ENCODE results near the gene GLRX3. TPM values are rescaled to one million over a fixed set of nuclear protein-coding genes. Genes with fewer than 3 reads are reported as not detected.
"Not testable (repeated sequence)": the region's sequence is repeated elsewhere in the genome, so short reads cannot be mapped to it uniquely, and the experiment has no call there.

Gene GLRX3
- polyA plus RNA-seq, 2 donors, result 41.8 to 80.3 TPM

DNA sequence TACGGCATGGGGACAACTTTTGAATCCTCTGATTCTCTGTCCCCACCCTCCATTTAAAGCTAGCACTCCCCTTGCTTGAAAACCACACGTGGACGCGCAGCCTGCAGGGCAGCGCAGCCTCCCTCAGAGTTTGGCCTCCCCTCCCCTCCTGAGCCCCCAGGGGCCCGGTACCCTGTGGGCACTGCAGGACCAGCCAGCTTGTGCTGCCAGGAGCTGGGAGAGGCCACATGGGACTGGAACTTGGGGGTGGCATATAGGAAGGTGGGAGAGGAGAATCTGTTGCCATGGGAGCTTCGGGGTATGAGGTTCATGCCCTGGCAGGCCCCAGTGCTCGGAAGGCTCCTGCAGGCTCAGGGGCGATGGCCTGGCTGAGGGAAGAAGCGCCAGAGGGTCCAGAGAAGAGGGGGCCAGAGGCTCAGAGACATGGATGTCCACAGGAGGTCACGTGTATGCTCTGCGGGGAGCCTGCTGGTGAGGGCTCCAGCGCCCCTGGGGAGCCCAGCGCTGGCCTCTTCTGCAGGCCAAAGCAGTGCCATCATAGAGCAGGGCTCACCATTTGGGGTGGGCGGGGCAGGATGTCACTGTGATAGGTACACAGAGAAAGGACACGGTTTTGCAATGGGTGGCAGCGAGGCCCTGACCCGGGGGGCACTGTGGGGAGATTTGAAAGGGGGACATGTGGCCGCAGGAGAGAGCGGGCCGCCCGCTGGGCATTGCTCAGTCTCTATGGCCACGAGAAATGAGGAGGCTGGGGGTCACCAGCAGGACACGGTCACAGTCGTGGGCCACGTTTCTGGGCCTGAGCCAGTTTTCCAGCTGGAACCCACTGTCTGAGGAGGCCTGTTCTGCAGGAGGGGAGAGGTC, 64.2 kb downstream of the GLRX3 start:
- WGBS, 2 donors, result 71 to 78% methylated on average over 26 of the region's 26 CpGs
- Histone ChIP-seq H3K27ac (ENCODE audit: low read depth in 2 of 2, low read length in 1 of 2) (no peak overlapping the region), H3K36me3 (ENCODE audit: control insufficient read depth in 2 of 2, insufficient read depth in 2 of 2, low read length in 1 of 2) (peaks cover 0 to 7% of the 10 kb centered on the region in 2 donors), H3K4me3 (ENCODE audit: low read depth in 1 of 2, low read length in 2 of 2) (no peak overlapping the region), H3K4me1 (ENCODE audit: control insufficient read depth in 2 of 2, insufficient read depth in 2 of 2, low read length in 1 of 2) (peaks cover 0 to 5% of the 10 kb centered on the region in 2 donors), H3K27me3 (ENCODE audit: control insufficient read depth in 1 of 2, insufficient read depth in 2 of 2, low read length in 2 of 2) (no peaks in the 10 kb centered on the region), H3K9me3 (ENCODE audit: control insufficient read depth in 2 of 2, insufficient read depth in 1 of 2, low read depth in 1 of 2, low read length in 1 of 2) (no peaks in the 10 kb centered on the region)

- 88 to 91% methylated on average over 8 of the region's 8 CpGs for WGBS, 2 donors
- H3K36me3 ChIP-seq (ENCODE audit: control insufficient read depth in 2 of 2, insufficient read depth in 2 of 2, low read length in 1 of 2), result peaks cover 0 to 7% of the 10 kb centered on the region in 2 donors
- no peak overlapping the region for H3K4me3 ChIP-seq (ENCODE audit: low read depth in 1 of 2, low read length in 2 of 2)
- peaks cover 0 to 5% of the 10 kb centered on the region in 2 donors for H3K4me1 ChIP-seq (ENCODE audit: control insufficient read depth in 2 of 2, insufficient read depth in 2 of 2, low read length in 1 of 2)
- no peaks in the 10 kb centered on the region for H3K27me3 ChIP-seq (ENCODE audit: control insufficient read depth in 1 of 2, insufficient read depth in 2 of 2, low read length in 2 of 2)
- H3K27ac ChIP-seq (ENCODE audit: low read depth in 2 of 2, low read length in 1 of 2), result no peak overlapping the region
- no peaks in the 10 kb centered on the region for H3K9me3 ChIP-seq (ENCODE audit: control insufficient read depth in 2 of 2, insufficient read depth in 1 of 2, low read depth in 1 of 2, low read length in 1 of 2)
These were observed 64.8 kb downstream of the GLRX3 start for GRCh38 chr10:130201043-130201380.

GRCh38 chr10:130202150-130202549, 66.0 kb downstream of the GLRX3 start:
- H3K4me3 ChIP-seq (ENCODE audit: low read depth in 1 of 2, low read length in 2 of 2); H3K27me3 ChIP-seq (ENCODE audit: control insufficient read depth in 1 of 2, insufficient read depth in 2 of 2, low read length in 2 of 2); H3K9me3 ChIP-seq (ENCODE audit: control insufficient read depth in 2 of 2, insufficient read depth in 1 of 2, low read depth in 1 of 2, low read length in 1 of 2); H3K36me3 ChIP-seq (ENCODE audit: control insufficient read depth in 2 of 2, insufficient read depth in 2 of 2, low read length in 1 of 2); H3K27ac ChIP-seq (ENCODE audit: low read depth in 2 of 2, low read length in 1 of 2); H3K4me1 ChIP-seq (ENCODE audit: control insufficient read depth in 2 of 2, insufficient read depth in 2 of 2, low read length in 1 of 2): not testable (repeated sequence)
- 40 to 42% methylated on average over 4 of the region's 4 CpGs for WGBS, 2 donors

GRCh38 chr10:130202984-130203621, 66.9 kb downstream of the GLRX3 start:
- Histone ChIP-seq H3K27ac (ENCODE audit: low read depth in 2 of 2, low read length in 1 of 2) (no peak overlapping the region), H3K4me3 (ENCODE audit: low read depth in 1 of 2, low read length in 2 of 2) (no peak overlapping the region), H3K36me3 (ENCODE audit: control insufficient read depth in 2 of 2, insufficient read depth in 2 of 2, low read length in 1 of 2) (no peaks in the 10 kb centered on the region), H3K4me1 (ENCODE audit: control insufficient read depth in 2 of 2, insufficient read depth in 2 of 2, low read length in 1 of 2) (peaks cover 0 to 5% of the 10 kb centered on the region in 2 donors), H3K9me3 (ENCODE audit: control insufficient read depth in 2 of 2, insufficient read depth in 1 of 2, low read depth in 1 of 2, low read length in 1 of 2) (no peaks in the 10 kb centered on the region), H3K27me3 (ENCODE audit: control insufficient read depth in 1 of 2, insufficient read depth in 2 of 2, low read length in 2 of 2) (no peaks in the 10 kb centered on the region)
- 78% methylated on average over 29 of the region's 29 CpGs for WGBS, 2 donors

DNA sequence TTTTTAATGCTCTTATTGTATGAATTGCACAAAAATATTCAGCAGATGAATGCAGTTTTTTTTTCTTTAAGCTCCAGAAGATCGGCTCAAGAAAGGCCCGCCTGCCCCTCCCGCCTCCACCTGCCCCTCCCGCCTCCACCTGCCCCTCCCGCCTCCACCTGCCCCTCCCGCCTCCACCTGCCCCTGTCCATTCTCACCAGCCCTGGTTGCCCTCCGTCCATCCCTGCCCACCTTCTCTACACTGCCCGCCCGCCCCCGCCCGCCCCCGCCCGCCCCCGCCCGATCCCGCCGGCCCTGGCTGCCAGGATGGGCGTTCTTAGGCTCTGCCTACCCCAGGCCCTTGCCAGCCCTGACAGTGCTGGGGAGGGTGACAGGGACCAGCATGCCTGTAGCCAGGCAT, 67.4 kb downstream of the GLRX3 start:
- Histone ChIP-seq H3K9me3 (ENCODE audit: control insufficient read depth in 2 of 2, insufficient read depth in 1 of 2, low read depth in 1 of 2, low read length in 1 of 2) (no peaks in the 10 kb centered on the region), H3K27ac (ENCODE audit: low read depth in 2 of 2, low read length in 1 of 2) (no peak overlapping the region), H3K4me1 (ENCODE audit: control insufficient read depth in 2 of 2, insufficient read depth in 2 of 2, low read length in 1 of 2) (peaks cover 0 to 5% of the 10 kb centered on the region in 2 donors), H3K27me3 (ENCODE audit: control insufficient read depth in 1 of 2, insufficient read depth in 2 of 2, low read length in 2 of 2) (no peaks in the 10 kb centered on the region), H3K36me3 (ENCODE audit: control insufficient read depth in 2 of 2, insufficient read depth in 2 of 2, low read length in 1 of 2) (no peaks in the 10 kb centered on the region), H3K4me3 (ENCODE audit: low read depth in 1 of 2, low read length in 2 of 2) (no peak overlapping the region)
- 48 to 66% methylated on average over 14 to 18 of the region's 18 CpGs for WGBS, 2 donors

GRCh38 chr10:130206216-130206737, 70.1 kb downstream of the GLRX3 start:
- Histone ChIP-seq H3K36me3 (ENCODE audit: control insufficient read depth in 2 of 2, insufficient read depth in 2 of 2, low read length in 1 of 2) (no peaks in the 10 kb centered on the region), H3K9me3 (ENCODE audit: control insufficient read depth in 2 of 2, insufficient read depth in 1 of 2, low read depth in 1 of 2, low read length in 1 of 2) (no peaks in the 10 kb centered on the region), H3K27me3 (ENCODE audit: control insufficient read depth in 1 of 2, insufficient read depth in 2 of 2, low read length in 2 of 2) (no peaks in the 10 kb centered on the region), H3K4me1 (ENCODE audit: control insufficient read depth in 2 of 2, insufficient read depth in 2 of 2, low read length in 1 of 2) (peaks cover 0 to 5% of the 10 kb centered on the region in 2 donors), H3K27ac (ENCODE audit: low read depth in 2 of 2, low read length in 1 of 2) (no peak overlapping the region), H3K4me3 (ENCODE audit: low read depth in 1 of 2, low read length in 2 of 2) (no peak overlapping the region)
- WGBS, 2 donors, result 77 to 81% methylated on average over 14 of the region's 14 CpGs

- H3K4me1 ChIP-seq (ENCODE audit: control insufficient read depth in 2 of 2, insufficient read depth in 2 of 2, low read length in 1 of 2), result peaks cover 0 to 5% of the 10 kb centered on the region in 2 donors
- H3K27ac ChIP-seq (ENCODE audit: low read depth in 2 of 2, low read length in 1 of 2), result no peak overlapping the region
- WGBS, 2 donors, result 65 to 66% methylated on average over 3 of the region's 3 CpGs
- H3K4me3 ChIP-seq (ENCODE audit: low read depth in 1 of 2, low read length in 2 of 2), result no peak overlapping the region
- no peaks in the 10 kb centered on the region for H3K27me3 ChIP-seq (ENCODE audit: control insufficient read depth in 1 of 2, insufficient read depth in 2 of 2, low read length in 2 of 2)
- no peaks in the 10 kb centered on the region for H3K36me3 ChIP-seq (ENCODE audit: control insufficient read depth in 2 of 2, insufficient read depth in 2 of 2, low read length in 1 of 2)
- H3K9me3 ChIP-seq (ENCODE audit: control insufficient read depth in 2 of 2, insufficient read depth in 1 of 2, low read depth in 1 of 2, low read length in 1 of 2), result no peaks in the 10 kb centered on the region
These were observed 71.0 kb downstream of the GLRX3 start for GRCh38 chr10:130207205-130207604.

- Histone ChIP-seq H3K4me1 (ENCODE audit: control insufficient read depth in 2 of 2, insufficient read depth in 2 of 2, low read length in 1 of 2) (no peaks in the 10 kb centered on the region), H3K4me3 (ENCODE audit: low read depth in 1 of 2, low read length in 2 of 2) (no peak overlapping the region), H3K27ac (ENCODE audit: low read depth in 2 of 2, low read length in 1 of 2) (no peak overlapping the region), H3K27me3 (ENCODE audit: control insufficient read depth in 1 of 2, insufficient read depth in 2 of 2, low read length in 2 of 2) (no peaks in the 10 kb centered on the region), H3K36me3 (ENCODE audit: control insufficient read depth in 2 of 2, insufficient read depth in 2 of 2, low read length in 1 of 2) (no peaks in the 10 kb centered on the region), H3K9me3 (ENCODE audit: control insufficient read depth in 2 of 2, insufficient read depth in 1 of 2, low read depth in 1 of 2, low read length in 1 of 2) (no peaks in the 10 kb centered on the region)
- WGBS, 2 donors, result 50% methylated on average over 3 of the region's 3 CpGs
These were observed 72.6 kb downstream of the GLRX3 start for GRCh38 chr10:130208807-130209206.

GRCh38 chr10:130212746-130213145, 76.6 kb downstream of the GLRX3 start:
- Histone ChIP-seq H3K27ac (ENCODE audit: low read depth in 2 of 2, low read length in 1 of 2) (no peak overlapping the region), H3K9me3 (ENCODE audit: control insufficient read depth in 2 of 2, insufficient read depth in 1 of 2, low read depth in 1 of 2, low read length in 1 of 2) (no peaks in the 10 kb centered on the region), H3K4me3 (ENCODE audit: low read depth in 1 of 2, low read length in 2 of 2) (no peak overlapping the region), H3K4me1 (ENCODE audit: control insufficient read depth in 2 of 2, insufficient read depth in 2 of 2, low read length in 1 of 2) (no peaks in the 10 kb centered on the region), H3K27me3 (ENCODE audit: control insufficient read depth in 1 of 2, insufficient read depth in 2 of 2, low read length in 2 of 2) (no peaks in the 10 kb centered on the region), H3K36me3 (ENCODE audit: control insufficient read depth in 2 of 2, insufficient read depth in 2 of 2, low read length in 1 of 2) (no peaks in the 10 kb centered on the region)
- 56 to 60% methylated on average over 4 of the region's 4 CpGs for WGBS, 2 donors

All from esophagus (tissue), 2 donors.